GM23338 (cell line): Measurements from ENCODE around the gene SUGCT.
"Not testable (repeated sequence)": the region's sequence is repeated elsewhere in the genome, so short reads cannot be mapped to it uniquely, and the experiment has no call there.

Experiments
- CTCF ChIP-seq, 2 experiments: fragments of 200-600 bp in 1 of 2; sonication (generic) in 1 of 2; conservative IDR thresholded peaks; 2 replicates each; pipeline versions ENCODE4 v1.5.1 to v1.6.1; 2016 to 2017; ENCODE audit warnings: antibody characterized with exemption in 2 of 2, low read depth in 2 of 2, mild to moderate bottlenecking in 2 of 2, moderate library complexity in 1 of 2
- ETS1 ChIP-seq: IDR thresholded peaks from 2 replicates; pipeline ENCODE4 v1.6.1; 2016; ENCODE audit warnings: antibody characterized with exemption
- EZH2 ChIP-seq: fragments of 200-600 bp; sonication (generic); IDR thresholded peaks from one replicate; pipeline ENCODE4 v1.8.0; 2017; ENCODE audit warnings: antibody characterized with exemption, mild to moderate bottlenecking, low read depth; ENCODE audit not compliant: unreplicated experiment
- EZH2phosphoT487 ChIP-seq: fragments of 200-600 bp; sonication (generic); IDR thresholded peaks from one replicate; pipeline ENCODE4 v1.8.1; 2018; ENCODE audit warnings: antibody characterized with exemption; ENCODE audit not compliant: unreplicated experiment
- JUNB ChIP-seq: IDR thresholded peaks from one replicate; pipeline ENCODE4 v1.6.1; 2016; ENCODE audit warnings: antibody characterized with exemption; ENCODE audit not compliant: unreplicated experiment
- POLR2AphosphoS5 ChIP-seq: IDR thresholded peaks from 2 replicates; pipeline ENCODE4 v1.6.1; 2016; ENCODE audit warnings: antibody characterized with exemption, low read depth
- REST ChIP-seq: IDR thresholded peaks from one replicate; pipeline ENCODE4 v1.6.1; 2018; ENCODE audit warnings: antibody characterized with exemption; ENCODE audit not compliant: unreplicated experiment
- ZNF331 ChIP-seq: fragments of 250-450 bp; sonication (Bioruptor Pico); IDR thresholded peaks from 2 replicates; pipeline ENCODE4 v1.5.0; 2020; ENCODE audit warnings: low read depth, mild to moderate bottlenecking, moderate library complexity

GRCh38 chr7:40173121-40173520 is 38.3 kb downstream of the SUGCT start:
- TF ChIP-seq CTCF (conservative IDR thresholded peaks at IDR 0.05; ENCODE audit: low read depth in 2 of 2); EZH2phosphoT487; POLR2AphosphoS5; JUNB; ETS1; ZNF331 (CRISPR knock-in tag); EZH2; REST: not testable (repeated sequence)
